ENCODE results near the gene STUM.

Gene STUM

DNA sequence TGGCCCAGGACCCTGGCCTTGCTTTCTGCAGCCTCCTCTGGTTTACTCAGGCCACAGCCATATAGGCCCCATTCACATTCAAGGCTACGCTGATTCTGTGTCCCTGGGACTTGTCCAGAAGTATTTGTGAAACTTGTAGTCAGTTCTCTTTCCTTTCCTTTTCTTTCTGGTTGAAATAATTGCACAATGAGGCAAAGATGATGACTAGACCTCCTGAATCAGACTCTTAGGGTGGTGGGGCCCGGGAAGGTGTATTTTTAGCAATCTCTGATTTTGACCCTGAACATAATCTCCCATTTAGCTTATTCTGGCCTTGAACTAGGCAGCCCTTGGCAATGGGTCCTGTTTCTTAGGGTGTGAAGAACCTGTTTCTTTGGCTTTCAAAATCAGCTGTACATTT is 39.9 kb downstream of the STUM start:
- no peak overlapping the region for H3K14ac ChIP-seq (ENCODE audit: low read length)
- no peak overlapping the region for H4K91ac ChIP-seq (ENCODE audit: low read depth, low read length)
- H3K79me2 ChIP-seq (ENCODE audit: control insufficient read depth, insufficient read depth, low read length, poor library complexity), result no peaks in the 10 kb centered on the region
- H3K18ac ChIP-seq (ENCODE audit: low read length), result no peak overlapping the region
- no peak overlapping the region for H4K8ac ChIP-seq (ENCODE audit: low read depth, low read length)
- H4K12ac ChIP-seq (ENCODE audit: low read depth, low read length), result no peak overlapping the region
- DNase-seq, result no peak
- H2AK5ac ChIP-seq (ENCODE audit: low read length), result no peak overlapping the region
- no peak overlapping the region for H3K4me2 ChIP-seq (ENCODE audit: low read length)
- no peaks in the 10 kb centered on the region for H3K27me3 ChIP-seq (ENCODE audit: insufficient read depth, low read length)
- H3K79me1 ChIP-seq (ENCODE audit: low read length), result no peaks in the 10 kb centered on the region
- H3K4me1 ChIP-seq (ENCODE audit: control insufficient read depth in 1 of 2, insufficient read depth in 2 of 2, low read length in 2 of 2), result no peaks in the 10 kb centered on the region
- H3K23ac ChIP-seq (ENCODE audit: low read length), result no peak overlapping the region
- H3K4me3 ChIP-seq (ENCODE audit: low read depth, low read length), result no peak overlapping the region
- no CpG with 5 or more reads among the region's 2 CpGs for WGBS (ENCODE audit: extremely low coverage, insufficient coverage, insufficient read length)
- H2BK5ac ChIP-seq (ENCODE audit: low read depth, low read length, poor library complexity), result no peak overlapping the region
- H2BK120ac ChIP-seq (ENCODE audit: insufficient read depth, low read length, poor library complexity), result no peak overlapping the region
- no peaks in the 10 kb centered on the region for H3K36me3 ChIP-seq (ENCODE audit: control insufficient read depth in 1 of 2, insufficient read depth in 2 of 2, low read length in 2 of 2)
- H3K9me3 ChIP-seq (ENCODE audit: insufficient read depth, low read depth, low read length), result no peaks in the 10 kb centered on the region
- no peak overlapping the region for H3K4ac ChIP-seq (ENCODE audit: low read depth, low read length)
- no peak overlapping the region for H3K27ac ChIP-seq (ENCODE audit: low read depth, low read length)
- H2BK12ac ChIP-seq (ENCODE audit: low read length), result no peak overlapping the region
- no peak overlapping the region for H2AFZ ChIP-seq (ENCODE audit: insufficient read depth, low read length, poor library complexity)
- no peak overlapping the region for H3K9ac ChIP-seq (ENCODE audit: low read length)

DNA sequence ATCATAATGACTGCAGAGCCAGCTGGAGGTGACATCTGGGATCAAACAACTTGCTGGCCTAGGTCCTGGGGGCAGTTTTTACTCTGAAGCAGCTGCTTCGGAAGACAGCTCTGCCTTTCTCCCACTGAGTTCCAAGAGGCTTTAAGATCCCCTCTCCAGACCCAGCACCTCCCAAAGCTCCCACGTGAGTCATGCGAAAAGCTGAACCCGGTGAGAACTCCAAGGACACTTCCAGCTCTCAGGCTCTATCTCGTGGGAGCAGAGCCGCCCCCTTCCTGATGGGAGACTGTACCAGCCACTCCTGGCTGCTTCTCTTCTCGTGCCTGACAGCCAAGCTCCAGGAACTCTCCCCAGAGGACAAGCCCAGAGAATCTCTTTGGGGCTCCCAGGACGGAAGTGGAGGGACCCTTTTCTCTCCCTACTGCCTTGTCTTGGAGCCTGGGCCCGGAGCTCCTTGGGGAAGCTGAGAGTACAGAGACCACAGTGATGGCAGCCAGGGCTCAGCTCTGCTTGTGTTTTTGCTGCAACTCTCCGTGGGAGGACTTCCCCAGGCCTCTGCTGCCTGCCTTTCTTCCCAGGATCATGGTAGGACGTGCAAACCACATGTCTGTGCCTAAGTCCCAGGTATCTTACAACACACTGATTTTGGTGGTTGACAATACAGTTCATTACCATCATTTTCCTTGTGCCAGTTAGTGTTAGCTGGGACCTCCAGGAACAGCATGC is 40.6 kb downstream of the STUM start:
- Histone ChIP-seq H3K4me2 (ENCODE audit: low read length) (no peak overlapping the region), H3K18ac (ENCODE audit: low read length) (no peak overlapping the region), H2AK5ac (ENCODE audit: low read length) (no peak overlapping the region), H3K4me1 (ENCODE audit: control insufficient read depth in 1 of 2, insufficient read depth in 2 of 2, low read length in 2 of 2) (no peaks in the 10 kb centered on the region), H3K23ac (ENCODE audit: low read length) (no peak overlapping the region), H3K9ac (ENCODE audit: low read length) (no peak overlapping the region), H3K36me3 (ENCODE audit: control insufficient read depth in 1 of 2, insufficient read depth in 2 of 2, low read length in 2 of 2) (no peaks in the 10 kb centered on the region), H4K91ac (ENCODE audit: low read depth, low read length) (no peak overlapping the region), H3K27me3 (ENCODE audit: insufficient read depth, low read length) (no peaks in the 10 kb centered on the region), H3K79me2 (ENCODE audit: control insufficient read depth, insufficient read depth, low read length, poor library complexity) (no peaks in the 10 kb centered on the region), H3K79me1 (ENCODE audit: low read length) (no peaks in the 10 kb centered on the region), H3K14ac (ENCODE audit: low read length) (no peak overlapping the region), H2BK5ac (ENCODE audit: low read depth, low read length, poor library complexity) (no peak overlapping the region), H2BK12ac (ENCODE audit: low read length) (no peak overlapping the region), H2BK120ac (ENCODE audit: insufficient read depth, low read length, poor library complexity) (no peak overlapping the region), H3K4ac (ENCODE audit: low read depth, low read length) (no peak overlapping the region), H3K27ac (ENCODE audit: low read depth, low read length) (no peak overlapping the region), H3K9me3 (ENCODE audit: insufficient read depth, low read depth, low read length) (no peaks in the 10 kb centered on the region), H4K12ac (ENCODE audit: low read depth, low read length) (no peak overlapping the region), H2AFZ (ENCODE audit: insufficient read depth, low read length, poor library complexity) (no peak overlapping the region), H3K4me3 (ENCODE audit: low read depth, low read length) (no peak overlapping the region), H4K8ac (ENCODE audit: low read depth, low read length) (no peak overlapping the region)
- no peak for DNase-seq
- WGBS (ENCODE audit: extremely low coverage, insufficient coverage, insufficient read length), result no CpG with 5 or more reads among the region's 11 CpGs

DNA sequence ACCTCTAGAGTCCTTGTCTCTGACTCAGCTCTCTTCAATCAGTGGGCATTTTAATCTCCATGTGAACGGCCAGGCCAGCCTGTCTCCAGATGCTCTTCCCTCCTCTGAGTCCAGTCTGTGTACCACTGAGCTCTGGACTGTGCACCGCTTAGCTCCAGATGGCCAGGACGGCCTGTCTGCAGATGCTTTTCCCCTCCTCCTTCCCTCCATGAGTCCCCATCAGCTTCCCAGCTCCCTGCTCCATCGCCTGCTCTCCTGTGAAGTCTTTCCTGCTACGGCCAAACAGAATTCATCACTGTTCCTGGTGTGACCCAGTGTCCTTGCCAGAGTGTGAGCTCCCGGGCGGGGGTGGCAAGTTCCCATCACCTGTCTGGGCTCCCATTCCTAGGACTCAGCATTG is 42.0 kb downstream of the STUM start:
- Histone ChIP-seq H4K12ac (ENCODE audit: low read depth, low read length) (no peak overlapping the region), H3K4me1 (ENCODE audit: control insufficient read depth in 1 of 2, insufficient read depth in 2 of 2, low read length in 2 of 2) (no peaks in the 10 kb centered on the region), H3K36me3 (ENCODE audit: control insufficient read depth in 1 of 2, insufficient read depth in 2 of 2, low read length in 2 of 2) (no peaks in the 10 kb centered on the region), H3K79me2 (ENCODE audit: control insufficient read depth, insufficient read depth, low read length, poor library complexity) (no peaks in the 10 kb centered on the region), H2BK5ac (ENCODE audit: low read depth, low read length, poor library complexity) (no peak overlapping the region), H3K23ac (ENCODE audit: low read length) (no peak overlapping the region), H4K8ac (ENCODE audit: low read depth, low read length) (no peak overlapping the region), H2BK12ac (ENCODE audit: low read length) (no peak overlapping the region), H2BK120ac (ENCODE audit: insufficient read depth, low read length, poor library complexity) (no peak overlapping the region), H2AFZ (ENCODE audit: insufficient read depth, low read length, poor library complexity) (no peak overlapping the region), H3K14ac (ENCODE audit: low read length) (no peak overlapping the region), H3K9me3 (ENCODE audit: insufficient read depth, low read depth, low read length) (peaks cover 2% of the 10 kb centered on the region), H3K9ac (ENCODE audit: low read length) (no peak overlapping the region), H2AK5ac (ENCODE audit: low read length) (no peak overlapping the region), H3K4me3 (ENCODE audit: low read depth, low read length) (no peak overlapping the region), H3K18ac (ENCODE audit: low read length) (no peak overlapping the region), H3K27ac (ENCODE audit: low read depth, low read length) (no peak overlapping the region), H3K79me1 (ENCODE audit: low read length) (no peaks in the 10 kb centered on the region), H3K27me3 (ENCODE audit: insufficient read depth, low read length) (no peaks in the 10 kb centered on the region), H3K4ac (ENCODE audit: low read depth, low read length) (no peak overlapping the region), H3K4me2 (ENCODE audit: low read length) (no peak overlapping the region), H4K91ac (ENCODE audit: low read depth, low read length) (no peak overlapping the region)
- DNase-seq, result no peak
- WGBS (ENCODE audit: extremely low coverage, insufficient coverage, insufficient read length), result no CpG with 5 or more reads among the region's 7 CpGs

DNA sequence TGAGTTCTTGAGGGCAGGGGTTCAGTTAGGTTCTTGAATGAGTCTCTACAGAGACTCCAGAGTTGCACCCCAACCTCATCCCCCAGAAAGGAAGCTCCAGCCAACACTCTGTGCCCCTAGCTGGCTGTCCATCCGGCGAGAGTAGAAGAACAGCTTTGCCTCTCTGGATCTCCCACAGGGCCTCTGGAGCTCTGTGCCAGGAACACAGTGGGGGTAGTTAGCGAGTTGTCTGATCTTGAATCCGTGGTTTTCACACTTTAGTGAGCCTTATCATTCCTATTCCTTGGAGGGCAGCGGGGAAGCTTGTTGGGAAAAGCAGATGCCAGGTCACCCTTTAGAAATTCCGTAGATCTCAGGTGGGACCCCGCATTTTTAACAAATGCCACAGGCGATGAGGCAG is 45.0 kb downstream of the STUM start:
- Histone ChIP-seq H2AK5ac (ENCODE audit: low read length) (no peak overlapping the region), H3K14ac (ENCODE audit: low read length) (no peak overlapping the region), H4K8ac (ENCODE audit: low read depth, low read length) (no peak overlapping the region), H3K4me3 (ENCODE audit: low read depth, low read length) (no peak overlapping the region), H3K79me1 (ENCODE audit: low read length) (no peaks in the 10 kb centered on the region), H3K4me1 (ENCODE audit: control insufficient read depth in 1 of 2, insufficient read depth in 2 of 2, low read length in 2 of 2) (peaks cover 0 to 2% of the 10 kb centered on the region in 2 experiments), H3K4ac (ENCODE audit: low read depth, low read length) (no peak overlapping the region), H3K9me3 (ENCODE audit: insufficient read depth, low read depth, low read length) (peaks cover 5% of the 10 kb centered on the region), H3K23ac (ENCODE audit: low read length) (no peak overlapping the region), H2BK12ac (ENCODE audit: low read length) (no peak overlapping the region), H4K12ac (ENCODE audit: low read depth, low read length) (no peak overlapping the region), H3K4me2 (ENCODE audit: low read length) (no peak overlapping the region), H3K27me3 (ENCODE audit: insufficient read depth, low read length) (no peaks in the 10 kb centered on the region), H3K9ac (ENCODE audit: low read length) (no peak overlapping the region), H2AFZ (ENCODE audit: insufficient read depth, low read length, poor library complexity) (no peak overlapping the region), H2BK5ac (ENCODE audit: low read depth, low read length, poor library complexity) (no peak overlapping the region), H2BK120ac (ENCODE audit: insufficient read depth, low read length, poor library complexity) (no peak overlapping the region), H3K79me2 (ENCODE audit: control insufficient read depth, insufficient read depth, low read length, poor library complexity) (no peaks in the 10 kb centered on the region), H3K27ac (ENCODE audit: low read depth, low read length) (no peak overlapping the region), H4K91ac (ENCODE audit: low read depth, low read length) (no peak overlapping the region), H3K18ac (ENCODE audit: low read length) (no peak overlapping the region), H3K36me3 (ENCODE audit: control insufficient read depth in 1 of 2, insufficient read depth in 2 of 2, low read length in 2 of 2) (no peaks in the 10 kb centered on the region)
- DNase-seq, result no peak
- no CpG with 5 or more reads among the region's 8 CpGs for WGBS (ENCODE audit: extremely low coverage, insufficient coverage, insufficient read length)
